Measurements from ENCODE around the gene CHI3L1.

The CHI3L1 gene

DNA sequence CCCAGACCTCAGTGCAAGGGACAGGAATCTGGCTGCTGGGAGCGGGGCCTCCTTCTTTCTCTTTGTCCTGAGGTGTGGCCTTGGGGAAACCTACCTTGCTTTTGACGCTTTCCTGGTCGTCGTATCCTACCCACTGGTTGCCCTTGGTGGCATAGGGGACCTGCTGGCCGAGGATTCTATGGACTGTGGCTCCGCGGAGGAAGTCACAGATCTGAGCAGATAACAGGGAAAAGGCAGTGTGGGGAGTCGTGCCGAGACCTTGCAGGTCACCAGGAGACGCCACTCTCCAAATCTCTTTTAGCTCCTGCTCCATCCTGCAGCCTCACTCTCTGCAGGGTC is 6.9 kb downstream of the CHI3L1 start:
- DNase-seq, result no peak

- DNase-seq, result no peak
These were observed 7.5 kb downstream of the CHI3L1 start for GRCh38 chr1:203178821-203179666.

DNA sequence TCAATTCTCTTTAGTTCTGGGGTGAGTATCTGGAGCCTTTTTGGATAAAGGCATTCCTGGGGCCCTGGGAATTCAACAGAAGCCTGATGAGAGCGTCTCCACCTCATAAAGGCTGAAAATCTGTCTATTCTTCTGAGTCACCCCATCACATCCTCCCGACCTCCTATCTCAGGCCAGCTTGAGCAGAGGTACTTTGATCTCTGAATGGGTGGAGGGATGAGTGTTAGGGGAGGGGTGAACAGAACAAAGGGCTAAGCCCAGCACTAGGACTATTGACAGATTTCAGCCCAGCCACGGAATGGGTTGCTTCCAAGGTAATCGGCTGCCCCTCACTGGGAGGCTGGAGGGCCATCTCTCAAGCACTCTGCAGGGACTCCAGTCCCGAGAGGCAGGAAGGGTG is 8.4 kb downstream of the CHI3L1 start:
- no peak for DNase-seq

DNA sequence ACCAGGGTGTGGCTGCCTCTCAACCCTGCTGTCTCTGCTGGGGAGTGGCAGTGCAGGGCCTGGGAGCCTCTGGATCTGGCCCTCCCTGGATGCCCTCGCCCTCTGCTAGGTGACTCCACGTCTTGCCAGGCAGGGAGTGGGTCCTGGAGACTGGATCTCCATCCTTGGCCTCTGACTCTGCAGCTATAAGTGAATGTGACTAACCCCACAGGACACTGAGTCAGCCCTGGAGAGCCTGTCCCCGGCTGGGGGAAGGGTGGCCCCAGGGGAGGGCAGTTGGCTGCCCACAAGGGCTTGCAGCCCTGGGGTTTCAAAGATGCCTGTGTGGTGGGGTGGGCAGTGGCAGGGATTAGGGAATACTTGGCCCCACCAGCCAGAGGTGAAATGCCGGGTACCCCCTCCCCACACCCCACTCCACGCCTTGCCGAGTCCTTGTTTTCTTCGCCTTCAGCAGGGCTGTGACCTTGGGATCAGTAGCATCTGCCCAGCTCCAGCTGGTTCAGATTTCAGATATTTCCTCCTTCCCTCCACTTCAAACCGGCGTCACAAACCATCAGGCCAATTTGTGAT is 8.9 kb downstream of the CHI3L1 start:
- no peak for DNase-seq

DNA sequence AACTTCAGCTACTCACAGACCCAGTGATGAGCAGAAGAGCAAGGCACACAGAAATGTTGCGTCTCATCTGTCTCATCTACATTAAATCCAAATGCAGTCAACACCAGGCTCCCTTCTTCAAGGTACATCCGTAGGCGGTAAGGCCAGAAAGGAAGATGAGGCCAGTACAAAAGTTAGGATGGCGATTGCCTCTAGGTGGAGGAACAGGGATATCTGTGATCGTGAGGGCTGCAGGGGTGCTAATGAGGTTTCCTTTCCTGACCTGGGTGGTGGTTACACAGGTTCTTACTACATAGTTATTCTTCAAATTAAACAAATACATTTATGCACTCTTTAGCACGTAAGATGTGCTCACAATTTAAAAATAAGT is 9.5 kb downstream of the CHI3L1 start:
- no peak for DNase-seq

DNA sequence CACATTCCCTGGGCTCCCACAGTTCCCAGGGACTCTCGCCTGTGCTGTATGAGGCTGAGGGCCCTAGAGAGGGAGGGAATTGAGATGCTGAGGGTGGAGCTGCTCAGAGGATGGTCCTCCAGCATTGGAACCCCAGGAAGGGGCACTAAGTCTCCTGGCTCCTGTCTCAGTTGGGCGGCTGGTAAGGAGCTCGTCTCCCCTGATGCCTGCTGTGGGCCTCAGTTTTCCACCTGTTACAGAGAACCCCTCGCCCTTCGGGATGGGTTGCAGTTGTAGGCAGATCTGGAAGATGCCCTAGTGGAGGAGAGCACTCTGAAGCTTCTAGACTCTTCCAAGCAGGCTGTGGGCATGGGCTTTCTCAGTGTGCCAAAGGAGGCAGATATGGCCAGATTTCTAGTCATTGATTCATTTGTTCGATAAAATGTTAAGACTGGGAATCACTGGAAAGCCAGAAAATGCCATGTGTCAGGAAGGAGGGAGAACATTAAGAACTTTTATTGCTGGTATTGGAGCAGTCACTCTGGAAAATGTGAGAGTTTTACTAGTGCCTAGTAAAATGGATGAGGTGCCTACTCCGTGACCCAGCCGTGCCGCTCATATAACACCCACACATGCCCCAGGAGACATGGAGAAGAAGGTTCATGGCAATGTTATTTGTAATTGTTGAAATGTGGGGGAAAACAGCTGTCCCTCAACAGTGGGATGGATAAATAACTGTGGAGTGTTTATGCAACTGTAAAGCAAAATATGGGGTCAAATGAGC is 10.1 kb downstream of the CHI3L1 start:
- no peak for DNase-seq

DNA sequence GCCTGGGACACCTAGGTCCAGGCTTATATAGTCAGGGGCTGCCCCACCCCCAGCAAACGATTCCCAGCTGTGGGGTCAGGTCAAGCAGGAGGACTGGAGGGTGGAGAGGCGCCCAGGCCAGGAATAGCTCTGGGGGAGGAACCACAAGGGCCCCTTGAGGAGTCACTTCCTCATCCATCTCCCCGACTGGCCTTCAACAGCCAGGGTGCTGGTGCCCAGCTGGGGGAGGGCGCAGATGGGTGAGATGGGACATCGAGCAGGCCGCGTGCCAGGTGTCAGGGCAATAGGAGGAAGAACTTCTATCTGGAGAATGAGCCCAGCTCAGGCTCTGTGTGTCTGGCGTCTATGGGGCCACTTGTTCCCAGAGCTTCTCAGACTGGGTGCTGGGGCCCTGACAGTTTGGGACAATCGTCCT is 10.7 kb downstream of the CHI3L1 start:
- DNase-seq, result no peak

DNA sequence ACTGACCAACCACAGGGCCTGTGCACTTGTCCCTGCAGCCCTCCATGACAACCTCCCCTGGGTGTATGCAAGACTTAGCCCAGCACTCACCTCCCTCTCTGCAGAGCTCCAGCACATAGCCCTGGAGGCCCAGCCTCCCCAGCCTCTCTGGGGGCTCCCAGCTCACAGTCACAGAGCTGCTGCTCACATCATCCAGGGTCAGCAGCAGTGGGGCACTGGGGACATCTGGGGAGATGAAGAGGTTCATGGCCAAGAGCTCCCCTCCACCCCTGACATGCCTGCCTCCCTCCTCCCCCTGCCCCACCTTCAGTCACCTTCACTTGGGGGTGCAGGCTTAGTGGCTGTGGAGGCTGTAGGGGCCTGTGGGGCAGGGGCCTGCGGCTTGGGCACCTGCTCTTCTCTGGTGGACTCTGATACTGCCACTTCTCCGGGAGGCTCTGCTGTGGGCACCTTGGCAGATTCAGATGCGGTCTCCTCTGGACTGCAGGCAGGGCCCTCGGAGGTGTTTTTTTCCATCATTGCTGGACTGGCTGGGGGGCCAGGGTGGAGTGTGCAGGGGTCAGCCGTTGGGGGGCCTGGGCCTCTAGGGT is 11.2 kb downstream of the CHI3L1 start, which contains the start of gene MYBPH:
Gene MYBPH, minus strand, starts transcription at position 590 of the 590 bp plus-strand sequence. Its CDS starts 71 bp downstream, at position 519.
- no peak for DNase-seq

DNA sequence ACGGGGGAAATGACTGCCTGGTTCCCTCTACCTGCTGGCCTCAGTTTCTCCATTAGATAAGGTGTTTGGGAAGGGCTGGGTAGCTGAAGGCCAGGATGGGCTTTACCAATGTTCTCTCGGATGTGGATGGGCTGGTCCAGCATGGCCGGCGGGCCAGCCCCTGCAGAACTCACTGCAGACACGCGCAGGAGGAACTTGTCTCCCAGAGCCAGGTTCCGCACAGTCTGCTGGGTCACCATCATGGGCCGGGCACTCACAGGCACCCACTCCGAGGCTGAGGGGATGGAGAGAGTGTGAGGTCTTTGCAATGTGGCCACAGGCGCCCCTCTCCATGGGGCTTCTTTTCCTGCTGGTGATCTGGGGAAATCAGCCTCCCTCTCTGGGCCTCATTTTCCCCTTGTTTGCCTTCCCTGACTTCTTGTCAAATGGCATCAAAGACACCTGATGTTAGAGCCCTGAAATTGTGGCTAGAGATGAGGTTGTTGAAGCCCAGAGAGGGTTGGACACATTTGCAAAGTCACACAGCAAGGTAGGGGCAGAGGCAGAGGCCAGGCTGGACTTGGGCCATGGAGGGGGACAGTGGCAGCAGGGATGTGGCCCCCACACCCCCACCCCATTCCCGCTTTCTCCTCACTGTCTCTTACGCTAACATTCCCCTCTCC is 12.0 kb downstream of the CHI3L1 start:
- DNase-seq, result no peak

- peak; percentile 55 for DNase-seq
These were observed 12.9 kb downstream of the CHI3L1 start for GRCh38 chr1:203173566-203173965.

GRCh38 chr1:203173011-203173555 is 13.4 kb downstream of the CHI3L1 start:
- DNase-seq, result no peak

- DNase-seq, result peak; percentile 27
These were observed 14.1 kb downstream of the CHI3L1 start for GRCh38 chr1:203172184-203173010.

GRCh38 chr1:203171341-203172183 is 14.9 kb downstream of the CHI3L1 start:
- no peak for DNase-seq

- no peak for DNase-seq
These were observed 15.7 kb downstream of the CHI3L1 start for GRCh38 chr1:203170625-203171330.

GRCh38 chr1:203169770-203170520 is 16.6 kb downstream of the CHI3L1 start:
- DNase-seq, result no peak

- DNase-seq, result no peak
These were observed 17.5 kb downstream of the CHI3L1 start for GRCh38 chr1:203168991-203169390.

DNA sequence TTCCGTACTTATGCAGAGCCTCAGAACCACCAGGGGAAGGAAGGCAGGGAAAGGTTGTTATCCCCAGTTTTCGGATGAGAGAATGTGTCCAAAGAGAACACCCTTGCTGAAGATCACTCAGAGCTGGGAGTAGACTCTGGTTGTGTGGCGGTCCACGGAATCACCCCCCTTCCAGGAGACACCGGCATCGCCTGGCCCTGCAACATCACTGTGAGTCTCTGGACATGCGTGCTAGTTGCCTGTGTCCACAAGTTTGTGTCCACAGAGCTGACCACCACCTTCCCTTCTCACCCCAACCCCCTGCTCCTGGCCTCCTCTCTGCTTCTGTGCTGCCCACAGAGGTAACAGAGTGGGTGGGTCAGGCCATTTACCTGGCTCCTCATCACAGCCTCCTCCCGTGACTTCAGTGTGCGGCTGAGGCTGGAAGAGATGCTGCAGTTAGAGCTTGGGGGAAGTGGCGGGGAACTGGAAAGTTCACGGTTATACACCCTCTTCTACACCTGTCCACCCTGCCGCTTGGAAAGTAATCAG is 18.2 kb downstream of the CHI3L1 start:
- DNase-seq, result no peak

DNA sequence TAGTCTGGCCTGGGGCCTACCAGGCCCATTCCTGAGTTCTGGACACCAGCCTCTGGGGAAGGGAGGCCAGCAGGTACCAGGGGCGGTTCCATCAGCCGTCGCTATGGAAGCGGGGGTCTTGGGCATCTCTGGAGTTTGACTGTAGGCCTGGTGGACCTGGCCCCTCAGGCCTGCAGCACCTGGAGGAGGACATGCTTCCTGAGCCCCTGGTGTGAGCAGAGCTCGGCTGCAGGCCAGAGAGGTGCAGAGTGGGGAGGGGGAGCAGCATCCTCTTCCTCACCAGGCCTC is 18.6 kb downstream of the CHI3L1 start:
- DNase-seq, result no peak

Data from NCI-H1105 treated with DMSO at 0.1 percent for 48 hours (cell line).